ENCODE data around the gene MYO16. TPM values are rescaled to one million over a fixed set of nuclear protein-coding genes. Genes with fewer than 3 reads are reported as not detected.

The MYO16 gene
- total RNA-seq, 4 donors from 2014 or later, result under 0.01 to 0.21 TPM; not detected in 2

GRCh38 chr13:108923386-108924047 lies 294.1 kb downstream of the MYO16 start:
- Histone ChIP-seq H3K4me1 (peaks cover 0 to 10% (median 0%) of the 10 kb centered on the region in 4 donors), H3K27me3 (no peaks in the 10 kb centered on the region), H3K36me3 (no peaks in the 10 kb centered on the region), H3K4me3 (no peak overlapping the region), H3K9me3 (no peaks in the 10 kb centered on the region), H3K27ac (no peak overlapping the region)
- no peak for DNase-seq (ENCODE audit: low spot score in 2 of 2)
- 86 to 90% methylated on average over 15 of the region's 15 CpGs for WGBS, 2 donors
- TF ChIP-seq EP300 (IDR thresholded peaks at IDR 0.05) (no peak), CTCF (IDR thresholded peaks at IDR 0.05) (no peak), POLR2A (IDR thresholded peaks at IDR 0.05) (no peak)

GRCh38 chr13:108924134-108924533 lies 294.7 kb downstream of the MYO16 start:
- WGBS, 2 donors, result 82 to 87% methylated on average over 5 of the region's 5 CpGs
- no peaks in the 10 kb centered on the region for H3K27me3 ChIP-seq
- no peak overlapping the region for H3K27ac ChIP-seq
- H3K4me1 ChIP-seq, result peaks cover 0 to 8% (median 0%) of the 10 kb centered on the region in 4 donors
- TF ChIP-seq POLR2A (IDR thresholded peaks at IDR 0.05) (no peak), CTCF (IDR thresholded peaks at IDR 0.05) (no peak), EP300 (IDR thresholded peaks at IDR 0.05) (no peak)
- no peak for DNase-seq (ENCODE audit: low spot score in 2 of 2)
- no peaks in the 10 kb centered on the region for H3K36me3 ChIP-seq
- no peak overlapping the region for H3K4me3 ChIP-seq
- no peaks in the 10 kb centered on the region for H3K9me3 ChIP-seq

GRCh38 chr13:108924541-108924940 lies 295.1 kb downstream of the MYO16 start:
- Histone ChIP-seq H3K9me3 (no peaks in the 10 kb centered on the region), H3K27ac (no peak overlapping the region), H3K27me3 (no peaks in the 10 kb centered on the region), H3K4me1 (peaks cover 0 to 5% (median 0%) of the 10 kb centered on the region in 4 donors), H3K36me3 (no peaks in the 10 kb centered on the region), H3K4me3 (no peak overlapping the region)
- no peak for DNase-seq (ENCODE audit: low spot score in 2 of 2)
- no peak for TF ChIP-seq CTCF (IDR thresholded peaks at IDR 0.05)
- no peak for TF ChIP-seq POLR2A (IDR thresholded peaks at IDR 0.05)
- TF ChIP-seq EP300 (IDR thresholded peaks at IDR 0.05), result no peak
- 94 to 97% methylated on average over 11 of the region's 11 CpGs for WGBS, 2 donors

GRCh38 chr13:108925070-108925469 lies 295.7 kb downstream of the MYO16 start:
- no peak overlapping the region for H3K4me3 ChIP-seq
- no peaks in the 10 kb centered on the region for H3K27me3 ChIP-seq
- DNase-seq (ENCODE audit: low spot score in 2 of 2), result no peak
- H3K36me3 ChIP-seq, result no peaks in the 10 kb centered on the region
- H3K4me1 ChIP-seq, result peaks cover 0 to 5% (median 0%) of the 10 kb centered on the region in 4 donors
- H3K27ac ChIP-seq, result no peak overlapping the region
- TF ChIP-seq CTCF (IDR thresholded peaks at IDR 0.05) (no peak), POLR2A (IDR thresholded peaks at IDR 0.05) (no peak), EP300 (IDR thresholded peaks at IDR 0.05) (no peak)
- H3K9me3 ChIP-seq, result no peaks in the 10 kb centered on the region
- WGBS, 2 donors, result 82 to 85% methylated on average over 6 of the region's 6 CpGs

GRCh38 chr13:108926862-108927261 lies 297.5 kb downstream of the MYO16 start:
- Histone ChIP-seq H3K4me1 (peaks cover 0 to 9% (median 0%) of the 10 kb centered on the region in 4 donors), H3K4me3 (no peak overlapping the region), H3K36me3 (no peaks in the 10 kb centered on the region), H3K27ac (no peak overlapping the region), H3K9me3 (no peaks in the 10 kb centered on the region), H3K27me3 (no peaks in the 10 kb centered on the region)
- 70 to 72% methylated on average over 5 of the region's 5 CpGs for WGBS, 2 donors
- DNase-seq (ENCODE audit: low spot score in 2 of 2), result no peak
- TF ChIP-seq POLR2A (IDR thresholded peaks at IDR 0.05) (no peak), CTCF (IDR thresholded peaks at IDR 0.05) (no peak), EP300 (IDR thresholded peaks at IDR 0.05) (no peak)

Data from tibial nerve (tissue), 4 donors.